HEK293 (cell line): Measurements from ENCODE around the gene CIB4.

Source experiments
- CTCF ChIA-PET: fragments of 350-600 bp; formaldehyde crosslinking; extraction: SDS; loops from one replicate; lab custom pipeline; 2021; ENCODE audit warnings: antibody characterized with exemption; lab: Yijun Ruan, JAX
- POLR2A ChIA-PET: fragments of 300-600 bp; formaldehyde crosslinking; extraction: SDS; loops from one replicate; lab custom pipeline; 2020; ENCODE audit warnings: antibody characterized with exemption, inconsistent platforms; lab: Yijun Ruan, JAX
- H3K27ac ChIP-seq: fragments of 200-500 bp; sonication (Bioruptor generic); 2 replicates; pipeline ENCODE4 v1.5.1; 2014; ENCODE audit warnings: low read depth, low read length, control low read depth, inconsistent platforms; ENCODE audit errors: extremely low read depth
- H3K36me3 ChIP-seq, 2 experiments: fragments of 200-500 bp in 1 of 2; sonication (Bioruptor generic) in 1 of 2; 1 replicate in 1 of 2; 2 replicates in 1 of 2; pipeline ENCODE4 v1.5.1; 2014 to 2017; ENCODE audit warnings: inconsistent platforms in 2 of 2, low read length in 2 of 2; ENCODE audit not compliant: control insufficient read depth in 2 of 2, insufficient read depth in 1 of 2
- H3K4me1 ChIP-seq: fragments of 200-500 bp; sonication (Bioruptor generic); 2 replicates; pipeline ENCODE4 v1.5.1; 2014; ENCODE audit warnings: mild to moderate bottlenecking, low read length, inconsistent platforms; ENCODE audit not compliant: control insufficient read depth, insufficient read depth
- H3K4me3 ChIP-seq: 2 replicates; pipeline ENCODE4 v1.5.1; 2011; ENCODE audit warnings: low read depth, mild to moderate bottlenecking, control low read depth, low read length, moderate library complexity
- H3K9me3 ChIP-seq: fragments of 200-500 bp; sonication (Bioruptor generic); 2 replicates; pipeline ENCODE4 v1.5.1; 2014; ENCODE audit warnings: low read depth, low read length, inconsistent platforms; ENCODE audit not compliant: control insufficient read depth, insufficient read depth
- EGR2 ChIP-seq: fragments of 450-650 bp; formaldehyde crosslinking; IDR thresholded peaks from 2 replicates; pipeline ENCODE4 v1.5.1; 2016; ENCODE audit warnings: low read depth, missing biosample characterization, missing genetic modification characterization
- IKZF3 ChIP-seq: fragments of 450-650 bp; IDR thresholded peaks from 2 replicates; pipeline ENCODE4 v1.5.0; 2018; ENCODE audit warnings: missing biosample characterization, mild to moderate bottlenecking, missing genetic modification characterization, moderate library complexity
- PBX3 ChIP-seq: sonication (generic); formaldehyde crosslinking; IDR thresholded peaks from 2 replicates; pipeline ENCODE4 v1.8.1; 2022; ENCODE audit warnings: mild to moderate bottlenecking, moderate library complexity, missing genetic modification reagents
- SETDB1 ChIP-seq: IDR thresholded peaks from one replicate; pipeline ENCODE4 v1.6.1; 2017; ENCODE audit warnings: mild to moderate bottlenecking, low read length, moderate library complexity, mixed read lengths; ENCODE audit not compliant: insufficient read length
- YY1 ChIP-seq: fragments of 450-650 bp; formaldehyde crosslinking; IDR thresholded peaks from 2 replicates; pipeline ENCODE4 v1.5.1; 2018; ENCODE audit warnings: missing biosample characterization, missing genetic modification characterization
- ZBTB21 ChIP-seq: fragments of 450-650 bp; formaldehyde crosslinking; IDR thresholded peaks from 2 replicates; pipeline ENCODE4 v1.5.1; 2017; ENCODE audit warnings: missing biosample characterization, missing genetic modification characterization
- ZBTB48 ChIP-seq: fragments of 450-650 bp; formaldehyde crosslinking; IDR thresholded peaks from 2 replicates; pipeline ENCODE4 v1.5.1; 2016; ENCODE audit warnings: missing biosample characterization, missing genetic modification characterization
- ZIC2 ChIP-seq: fragments of 450-650 bp; formaldehyde crosslinking; IDR thresholded peaks from 2 replicates; pipeline ENCODE4 v1.5.1; 2016; ENCODE audit warnings: missing biosample characterization, missing genetic modification characterization
- ZNF132 ChIP-seq: fragments of 450-650 bp; formaldehyde crosslinking; IDR thresholded peaks from 2 replicates; pipeline ENCODE4 v1.5.1; 2017; ENCODE audit warnings: missing biosample characterization, missing genetic modification characterization, borderline replicate concordance
- ZNF211 ChIP-seq: fragments of 450-650 bp; formaldehyde crosslinking; IDR thresholded peaks from 2 replicates; pipeline ENCODE4 v1.5.1; 2016; ENCODE audit warnings: low read depth, missing biosample characterization, missing genetic modification characterization
- ZNF302 ChIP-seq: fragments of 450-650 bp; formaldehyde crosslinking; IDR thresholded peaks from 2 replicates; pipeline ENCODE4 v1.5.1; 2016; ENCODE audit warnings: missing biosample characterization, missing genetic modification characterization, low read depth
- ZNF354C ChIP-seq: fragments of 450-650 bp; formaldehyde crosslinking; IDR thresholded peaks from 2 replicates; pipeline ENCODE4 v1.5.1; 2016; ENCODE audit warnings: missing biosample characterization, missing genetic modification characterization, low read depth, borderline replicate concordance
- ZNF48 ChIP-seq: fragments of 450-650 bp; formaldehyde crosslinking; IDR thresholded peaks from 2 replicates; pipeline ENCODE4 v1.5.1; 2016; ENCODE audit warnings: missing biosample characterization, missing genetic modification characterization
- ZNF555 ChIP-seq: fragments of 450-650 bp; formaldehyde crosslinking; conservative IDR thresholded peaks from 2 replicates; pipeline ENCODE4 v1.5.1; 2017; ENCODE audit warnings: missing biosample characterization, mild to moderate bottlenecking, missing genetic modification characterization, inconsistent platforms
- ZNF560 ChIP-seq: fragments of 450-650 bp; formaldehyde crosslinking; IDR thresholded peaks from 2 replicates; pipeline ENCODE4 v1.5.1; 2017; ENCODE audit warnings: missing biosample characterization, missing genetic modification characterization, borderline replicate concordance
- ZNF76 ChIP-seq: fragments of 450-650 bp; formaldehyde crosslinking; IDR thresholded peaks from 2 replicates; pipeline ENCODE4; 2016; ENCODE audit warnings: low read depth, missing biosample characterization, missing genetic modification characterization, borderline replicate concordance
- TF ChIP-seq, protein P1 (sequence below): fragments of 450-650 bp; formaldehyde crosslinking; IDR thresholded peaks from 2 replicates; pipeline ENCODE4 v1.5.1; 2016; ENCODE audit warnings: missing biosample characterization, missing genetic modification characterization
- TF ChIP-seq, protein P2 (sequence below): fragments of 450-650 bp; formaldehyde crosslinking; optimal IDR thresholded peaks from 2 replicates; pipeline ENCODE3; 2016; ENCODE audit warnings: missing biosample characterization, mild to moderate bottlenecking, missing genetic modification characterization
- TF ChIP-seq, protein P3 (sequence below): fragments of 450-650 bp; formaldehyde crosslinking; IDR thresholded peaks from 2 replicates; pipeline ENCODE4 v1.5.1; 2016; ENCODE audit warnings: missing biosample characterization, missing genetic modification characterization, borderline replicate concordance
- TF ChIP-seq, protein P4 (sequence below): fragments of 450-650 bp; formaldehyde crosslinking; IDR thresholded peaks from 2 replicates; pipeline ENCODE4 v1.5.1; 2016; ENCODE audit warnings: missing biosample characterization, missing genetic modification characterization

The CIB4 gene

GRCh38 chr2:26640331-26640745, 828 bp downstream of the CIB4 start:
- Histone ChIP-seq H3K27ac (no peak overlapping the region), H3K4me1 (no peaks in the 10 kb centered on the region), H3K4me3 (no peak overlapping the region), H3K9me3 (no peaks in the 10 kb centered on the region), H3K36me3 (no peaks in the 10 kb centered on the region)
- POLR2A ChIA-PET: interaction anchor here (0.6 kb wide), 1 partner anchor 249 kb away, joined by 3 read pairs; no protein-coding TSS in a partner anchor
- TF ChIP-seq ZNF76: no peak
- TF ChIP-seq SETDB1: no peak
- peak; percentile 36; the same call in 1 of the 2 replicates for TF ChIP-seq ZIC2 (tag by site-specific recombination)
- CTCF ChIA-PET: interaction anchor here (0.7 to 1.0 kb wide), 2 partner anchors 11 to 140 kb away, joined by 3 to 4 read pairs; no protein-coding TSS in a partner anchor

DNA sequence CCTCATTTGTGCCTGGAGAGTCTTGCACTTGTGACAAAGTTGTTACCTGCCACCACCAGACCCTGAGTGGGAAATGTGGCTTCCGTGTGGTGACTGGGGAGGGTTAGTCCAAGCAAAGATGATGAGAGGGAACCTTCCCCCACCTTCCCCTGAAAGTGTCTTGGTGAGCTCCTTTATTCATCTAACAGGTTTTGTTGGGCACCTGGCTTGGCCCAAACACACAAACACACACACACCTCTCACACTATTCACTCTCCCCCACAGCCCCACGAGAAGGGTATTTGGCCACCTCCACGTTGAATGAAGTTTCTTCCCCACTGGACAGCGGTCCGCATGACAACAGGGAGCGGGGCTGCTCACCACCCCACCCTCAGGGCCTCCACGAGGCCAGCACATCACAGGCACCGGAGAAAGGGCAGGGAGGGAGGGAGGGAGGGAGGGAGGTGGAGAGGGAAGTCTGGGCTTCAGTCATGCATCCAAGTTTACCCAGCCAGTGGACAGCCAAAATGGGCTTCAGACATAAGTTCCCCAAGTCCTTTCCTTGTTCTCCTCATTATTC, 1.4 kb downstream of the CIB4 start:
- Histone ChIP-seq H3K36me3 (no peaks in the 10 kb centered on the region), H3K4me1 (no peaks in the 10 kb centered on the region), H3K4me3 (no peak overlapping the region), H3K9me3 (no peaks in the 10 kb centered on the region), H3K27ac (no peak overlapping the region)
- ChIA-PET CTCF (interaction anchor here (0.7 kb wide), 1 partner anchor 139 kb away, joined by 3 read pairs; no protein-coding TSS in a partner anchor), POLR2A (interaction anchor here (0.6 kb wide), 1 partner anchor 250 kb away, joined by 3 read pairs; no protein-coding TSS in a partner anchor)
- TF ChIP-seq ZNF211 (tag by site-specific recombination): no peak
- TF ChIP-seq EGR2 (tag by site-specific recombination): no peak
- no peak for TF ChIP-seq ZNF48 (tag by site-specific recombination)
- TF ChIP-seq, protein P1, sequence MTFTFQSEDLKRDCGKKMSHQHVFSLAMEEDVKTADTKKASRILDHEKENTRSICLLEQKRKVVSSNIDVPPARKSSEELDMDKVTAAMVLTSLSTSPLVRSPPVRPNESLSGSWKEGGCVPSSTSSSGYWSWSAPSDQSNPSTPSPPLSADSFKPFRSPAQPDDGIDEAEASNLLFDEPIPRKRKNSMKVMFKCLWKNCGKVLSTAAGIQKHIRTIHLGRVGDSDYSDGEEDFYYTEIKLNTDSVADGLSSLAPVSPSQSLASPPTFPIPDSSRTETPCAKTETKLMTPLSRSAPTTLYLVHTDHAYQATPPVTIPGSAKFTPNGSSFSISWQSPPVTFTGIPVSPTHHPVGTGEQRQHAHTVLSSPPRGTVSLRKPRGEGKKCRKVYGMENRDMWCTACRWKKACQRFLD (tag by site-specific recombination): no peak
- TF ChIP-seq ZBTB48: no peak
- TF ChIP-seq ZBTB21 (tag by site-specific recombination): no peak
- no peak for TF ChIP-seq PBX3 (CRISPR knock-in tag)
- TF ChIP-seq ZNF555: no peak
- TF ChIP-seq, protein P2, sequence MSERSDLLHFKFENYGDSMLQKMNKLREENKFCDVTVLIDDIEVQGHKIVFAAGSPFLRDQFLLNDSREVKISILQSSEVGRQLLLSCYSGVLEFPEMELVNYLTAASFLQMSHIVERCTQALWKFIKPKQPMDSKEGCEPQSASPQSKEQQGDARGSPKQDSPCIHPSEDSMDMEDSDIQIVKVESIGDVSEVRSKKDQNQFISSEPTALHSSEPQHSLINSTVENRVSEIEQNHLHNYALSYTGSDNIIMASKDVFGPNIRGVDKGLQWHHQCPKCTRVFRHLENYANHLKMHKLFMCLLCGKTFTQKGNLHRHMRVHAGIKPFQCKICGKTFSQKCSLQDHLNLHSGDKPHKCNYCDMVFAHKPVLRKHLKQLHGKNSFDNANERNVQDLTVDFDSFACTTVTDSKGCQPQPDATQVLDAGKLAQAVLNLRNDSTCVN (tag by site-specific recombination): no peak
- TF ChIP-seq ZNF302 (tag by site-specific recombination): no peak
- TF ChIP-seq, protein P3, sequence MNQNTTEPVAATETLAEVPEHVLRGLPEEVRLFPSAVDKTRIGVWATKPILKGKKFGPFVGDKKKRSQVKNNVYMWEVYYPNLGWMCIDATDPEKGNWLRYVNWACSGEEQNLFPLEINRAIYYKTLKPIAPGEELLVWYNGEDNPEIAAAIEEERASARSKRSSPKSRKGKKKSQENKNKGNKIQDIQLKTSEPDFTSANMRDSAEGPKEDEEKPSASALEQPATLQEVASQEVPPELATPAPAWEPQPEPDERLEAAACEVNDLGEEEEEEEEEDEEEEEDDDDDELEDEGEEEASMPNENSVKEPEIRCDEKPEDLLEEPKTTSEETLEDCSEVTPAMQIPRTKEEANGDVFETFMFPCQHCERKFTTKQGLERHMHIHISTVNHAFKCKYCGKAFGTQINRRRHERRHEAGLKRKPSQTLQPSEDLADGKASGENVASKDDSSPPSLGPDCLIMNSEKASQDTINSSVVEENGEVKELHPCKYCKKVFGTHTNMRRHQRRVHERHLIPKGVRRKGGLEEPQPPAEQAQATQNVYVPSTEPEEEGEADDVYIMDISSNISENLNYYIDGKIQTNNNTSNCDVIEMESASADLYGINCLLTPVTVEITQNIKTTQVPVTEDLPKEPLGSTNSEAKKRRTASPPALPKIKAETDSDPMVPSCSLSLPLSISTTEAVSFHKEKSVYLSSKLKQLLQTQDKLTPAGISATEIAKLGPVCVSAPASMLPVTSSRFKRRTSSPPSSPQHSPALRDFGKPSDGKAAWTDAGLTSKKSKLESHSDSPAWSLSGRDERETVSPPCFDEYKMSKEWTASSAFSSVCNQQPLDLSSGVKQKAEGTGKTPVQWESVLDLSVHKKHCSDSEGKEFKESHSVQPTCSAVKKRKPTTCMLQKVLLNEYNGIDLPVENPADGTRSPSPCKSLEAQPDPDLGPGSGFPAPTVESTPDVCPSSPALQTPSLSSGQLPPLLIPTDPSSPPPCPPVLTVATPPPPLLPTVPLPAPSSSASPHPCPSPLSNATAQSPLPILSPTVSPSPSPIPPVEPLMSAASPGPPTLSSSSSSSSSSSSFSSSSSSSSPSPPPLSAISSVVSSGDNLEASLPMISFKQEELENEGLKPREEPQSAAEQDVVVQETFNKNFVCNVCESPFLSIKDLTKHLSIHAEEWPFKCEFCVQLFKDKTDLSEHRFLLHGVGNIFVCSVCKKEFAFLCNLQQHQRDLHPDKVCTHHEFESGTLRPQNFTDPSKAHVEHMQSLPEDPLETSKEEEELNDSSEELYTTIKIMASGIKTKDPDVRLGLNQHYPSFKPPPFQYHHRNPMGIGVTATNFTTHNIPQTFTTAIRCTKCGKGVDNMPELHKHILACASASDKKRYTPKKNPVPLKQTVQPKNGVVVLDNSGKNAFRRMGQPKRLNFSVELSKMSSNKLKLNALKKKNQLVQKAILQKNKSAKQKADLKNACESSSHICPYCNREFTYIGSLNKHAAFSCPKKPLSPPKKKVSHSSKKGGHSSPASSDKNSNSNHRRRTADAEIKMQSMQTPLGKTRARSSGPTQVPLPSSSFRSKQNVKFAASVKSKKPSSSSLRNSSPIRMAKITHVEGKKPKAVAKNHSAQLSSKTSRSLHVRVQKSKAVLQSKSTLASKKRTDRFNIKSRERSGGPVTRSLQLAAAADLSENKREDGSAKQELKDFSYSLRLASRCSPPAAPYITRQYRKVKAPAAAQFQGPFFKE: no peak
- TF ChIP-seq ZNF354C (tag by site-specific recombination): no peak
- TF ChIP-seq, protein P4, sequence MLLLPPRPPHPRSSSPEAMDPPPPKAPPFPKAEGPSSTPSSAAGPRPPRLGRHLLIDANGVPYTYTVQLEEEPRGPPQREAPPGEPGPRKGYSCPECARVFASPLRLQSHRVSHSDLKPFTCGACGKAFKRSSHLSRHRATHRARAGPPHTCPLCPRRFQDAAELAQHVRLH (tag by site-specific recombination): no peak
- TF ChIP-seq IKZF3 (tag by site-specific recombination): no peak
- TF ChIP-seq ZNF132 (tag by site-specific recombination): no peak
- TF ChIP-seq YY1 (tag by site-specific recombination): no peak
- TF ChIP-seq ZNF560: no peak
